GM18873 (cell line): ENCODE results near the gene SLX4IP.

ENCODE experiments used
- ATAC-seq: cut with Tn5 transposase; IDR thresholded peaks from one replicate; pipeline ENCODE4 v1.9.1; 2021; ENCODE audit warnings: mild to moderate bottlenecking, moderate library complexity, moderate number of reproducible peaks; ENCODE audit not compliant: unreplicated experiment, low FRiP score

Gene SLX4IP

GRCh38 chr20:10490257-10490656 is 55.2 kb downstream of the SLX4IP start:
- ATAC-seq, result no peak

GRCh38 chr20:10490706-10491105 is 55.6 kb downstream of the SLX4IP start:
- no peak for ATAC-seq

GRCh38 chr20:10492065-10492464 is 57.0 kb downstream of the SLX4IP start:
- no peak for ATAC-seq

- no peak for ATAC-seq
These were observed 57.7 kb downstream of the SLX4IP start for GRCh38 chr20:10492844-10493243.

- no peak for ATAC-seq
These were observed 60.1 kb downstream of the SLX4IP start for GRCh38 chr20:10495173-10495572.

GRCh38 chr20:10496465-10496864 is 61.4 kb downstream of the SLX4IP start:
- no peak for ATAC-seq

- no peak for ATAC-seq
These were observed 62.2 kb downstream of the SLX4IP start for GRCh38 chr20:10497283-10497682.

- no peak for ATAC-seq
These were observed 62.7 kb downstream of the SLX4IP start for GRCh38 chr20:10497791-10498190.

GRCh38 chr20:10498200-10498599 is 63.1 kb downstream of the SLX4IP start:
- no peak for ATAC-seq

- no peak for ATAC-seq
These were observed 66.3 kb downstream of the SLX4IP start for GRCh38 chr20:10501402-10501801.

GRCh38 chr20:10502098-10502526 is 67.0 kb downstream of the SLX4IP start:
- ATAC-seq, result no peak

- ATAC-seq, result no peak
These were observed 69.5 kb downstream of the SLX4IP start for GRCh38 chr20:10504608-10504993.

- ATAC-seq, result no peak
These were observed 70.1 kb downstream of the SLX4IP start for GRCh38 chr20:10504994-10505730.

GRCh38 chr20:10505827-10506226 is 70.7 kb downstream of the SLX4IP start:
- ATAC-seq, result no peak

- ATAC-seq, result no peak
These were observed 71.9 kb downstream of the SLX4IP start for GRCh38 chr20:10507052-10507451.

GRCh38 chr20:10508060-10508459 is 73.0 kb downstream of the SLX4IP start:
- ATAC-seq, result no peak

GRCh38 chr20:10508468-10509251 is 73.6 kb downstream of the SLX4IP start:
- ATAC-seq, result no peak

GRCh38 chr20:10509376-10509775 is 74.3 kb downstream of the SLX4IP start:
- ATAC-seq, result no peak

- ATAC-seq, result no peak
These were observed 75.1 kb downstream of the SLX4IP start for GRCh38 chr20:10510216-10510615.

GRCh38 chr20:10511170-10511508 is 76.0 kb downstream of the SLX4IP start:
- peak; percentile 4 for ATAC-seq

GRCh38 chr20:10511509-10512251 is 76.6 kb downstream of the SLX4IP start:
- peak; percentile 97 for ATAC-seq
